Neural progenitor cell (in vitro differentiated cells): ENCODE data around the gene FHDC1. TPM values are rescaled to one million over a fixed set of nuclear protein-coding genes. Genes with fewer than 3 reads are reported as not detected.

Experiments used
- DNase-seq: peaks from one replicate; pipeline ENCODE4 v3.0.0-alpha.2; 2016; ENCODE audit warnings: low spot score
- H2AFZ ChIP-seq: fragments of 200-600 bp; sonication (generic); replicated peaks from 2 replicates; pipeline ENCODE4 v1.6.1; 2016; ENCODE audit warnings: antibody characterized with exemption
- H3F3A ChIP-seq: fragments of 200-600 bp; sonication (generic); 2 replicates; pipeline ENCODE4 v1.6.1; 2016; ENCODE audit warnings: antibody characterized with exemption, low read depth
- H3K27ac ChIP-seq: fragments of 200-600 bp; sonication (generic); 2 replicates; pipeline ENCODE4 v1.5.1; 2016; ENCODE audit warnings: mild to moderate bottlenecking
- H3K27me3 ChIP-seq: fragments of 200-600 bp; sonication (generic); 2 replicates; pipeline ENCODE4 v1.6.1; 2016; ENCODE audit warnings: mild to moderate bottlenecking, moderate library complexity
- H3K36me3 ChIP-seq: fragments of 200-600 bp; sonication (generic); 2 replicates; pipeline ENCODE4 v1.5.1; 2016
- H3K4me1 ChIP-seq: fragments of 200-600 bp; sonication (generic); 2 replicates; pipeline ENCODE4 v1.6.1; 2016; ENCODE audit warnings: mixed run types
- H3K4me2 ChIP-seq: fragments of 200-600 bp; sonication (generic); 2 replicates; pipeline ENCODE4 v1.6.1; 2016
- H3K4me3 ChIP-seq: fragments of 200-600 bp; sonication (generic); 2 replicates; pipeline ENCODE4 v1.5.1; 2016
- H3K79me2 ChIP-seq: fragments of 200-600 bp; sonication (generic); 2 replicates; pipeline ENCODE4 v1.6.1; 2016; ENCODE audit warnings: low read depth
- H3K9ac ChIP-seq: fragments of 200-600 bp; sonication (generic); 2 replicates; pipeline ENCODE4 v1.6.1; 2016
- H3K9me3 ChIP-seq: fragments of 200-600 bp; sonication (generic); 2 replicates; pipeline ENCODE4 v1.5.1; 2016; ENCODE audit warnings: low read depth
- H4K20me1 ChIP-seq: fragments of 200-600 bp; sonication (generic); 2 replicates; pipeline ENCODE4 v1.6.1; 2016; ENCODE audit warnings: low read depth
- H3K27ac Mint-ChIP-seq: 3 replicates; pipeline ENCODE4 v1.8.0; 2021; ENCODE audit warnings: mixed read lengths
- H3K27me3 Mint-ChIP-seq: 2 replicates; pipeline ENCODE4 v1.8.0; 2022; ENCODE audit warnings: low read depth, mild to moderate bottlenecking, inconsistent platforms, moderate library complexity, mixed read lengths; ENCODE audit not compliant: insufficient read depth
- H3K36me3 Mint-ChIP-seq: 3 replicates; pipeline ENCODE4 v1.8.0; 2021; ENCODE audit warnings: mixed read lengths
- H3K4me1 Mint-ChIP-seq: 3 replicates; pipeline ENCODE4 v1.8.0; 2021; ENCODE audit warnings: mixed read lengths
- H3K4me3 Mint-ChIP-seq: 3 replicates; pipeline ENCODE4 v1.8.0; 2021; ENCODE audit warnings: mild to moderate bottlenecking, moderate library complexity, mixed read lengths
- H3K9me3 Mint-ChIP-seq: 3 replicates; pipeline ENCODE4 v1.8.0; 2020; ENCODE audit warnings: mixed read lengths
- CTCF ChIP-seq: fragments of 200-600 bp; sonication (generic); IDR thresholded peaks from 2 replicates; pipeline ENCODE4 v1.5.1; 2017; ENCODE audit warnings: antibody characterized with exemption, mild to moderate bottlenecking
- EZH2 ChIP-seq: fragments of 200-600 bp; sonication (generic); IDR thresholded peaks from 2 replicates; pipeline ENCODE4 v1.6.1; 2017; ENCODE audit warnings: antibody characterized with exemption, mild to moderate bottlenecking, moderate library complexity
- EZH2phosphoT487 ChIP-seq: fragments of 200-600 bp; sonication (generic); IDR thresholded peaks from 2 replicates; pipeline ENCODE4 v1.6.1; 2017; ENCODE audit warnings: antibody characterized with exemption
- total RNA-seq: library from RNA; depleted of rRNA; stranded (reverse); fragments of >200 nt; gene quantifications from 2 replicates; pipeline ENCODE4 v1.2.3, GENCODE V29; 2015; ENCODE audit warnings: low replicate concordance

The FHDC1 gene
- total RNA-seq, 1 donor from 2014 or later = 3.0 TPM

GRCh38 chr4:152961014-152961772 is 25.1 kb downstream of the FHDC1 start:
- H3K9me3 Mint-ChIP-seq = no peaks in the 10 kb centered on the region
- Histone ChIP-seq H4K20me1 (no peaks in the 10 kb centered on the region), H3K9ac (no peak overlapping the region), H3F3A (no peaks in the 10 kb centered on the region), H3K4me2 (no peak overlapping the region), H3K36me3 (no peaks in the 10 kb centered on the region), H3K9me3 (no peaks in the 10 kb centered on the region), H3K27ac (no peak overlapping the region), H3K27me3 (no peaks in the 10 kb centered on the region), H3K4me3 (no peak overlapping the region), H2AFZ (no peak overlapping the region), H3K79me2 (no peaks in the 10 kb centered on the region), H3K4me1 (peaks cover 6% of the 10 kb centered on the region)
- no peaks in the 10 kb centered on the region for H3K36me3 Mint-ChIP-seq
- no peak for DNase-seq
- no peak overlapping the region for H3K4me3 Mint-ChIP-seq
- no peak overlapping the region for H3K27ac Mint-ChIP-seq
- H3K4me1 Mint-ChIP-seq = peaks cover 59% of the 10 kb centered on the region
- TF ChIP-seq CTCF = no peak
- TF ChIP-seq EZH2 = no peak
- no peak for TF ChIP-seq EZH2phosphoT487
- no peaks in the 10 kb centered on the region for H3K27me3 Mint-ChIP-seq

GRCh38 chr4:152961773-152962115 is 25.6 kb downstream of the FHDC1 start:
- no peak overlapping the region for H3K27ac Mint-ChIP-seq
- no peaks in the 10 kb centered on the region for H3K36me3 ChIP-seq
- H3F3A ChIP-seq = no peaks in the 10 kb centered on the region
- no peak for DNase-seq
- no peak overlapping the region for H2AFZ ChIP-seq
- TF ChIP-seq EZH2phosphoT487 (no peak), EZH2 (no peak), CTCF (no peak)
- H3K9me3 ChIP-seq = no peaks in the 10 kb centered on the region
- no peaks in the 10 kb centered on the region for H3K27me3 Mint-ChIP-seq
- H3K36me3 Mint-ChIP-seq = no peaks in the 10 kb centered on the region
- H3K79me2 ChIP-seq = no peaks in the 10 kb centered on the region
- H3K4me2 ChIP-seq = no peak overlapping the region
- no peaks in the 10 kb centered on the region for H3K27me3 ChIP-seq
- peaks cover 53% of the 10 kb centered on the region for H3K4me1 Mint-ChIP-seq
- H4K20me1 ChIP-seq = no peaks in the 10 kb centered on the region
- H3K4me3 ChIP-seq = no peak overlapping the region
- no peaks in the 10 kb centered on the region for H3K9me3 Mint-ChIP-seq
- H3K27ac ChIP-seq = no peak overlapping the region
- H3K4me3 Mint-ChIP-seq = no peak overlapping the region
- peaks cover 6% of the 10 kb centered on the region for H3K4me1 ChIP-seq
- H3K9ac ChIP-seq = no peak overlapping the region

GRCh38 chr4:152962150-152962549 is 26.0 kb downstream of the FHDC1 start:
- TF ChIP-seq CTCF = no peak
- no peak for TF ChIP-seq EZH2phosphoT487
- TF ChIP-seq EZH2 = no peak
- H4K20me1 ChIP-seq = no peaks in the 10 kb centered on the region
- Mint-ChIP-seq H3K27ac (no peak overlapping the region), H3K9me3 (no peaks in the 10 kb centered on the region), H3K36me3 (no peaks in the 10 kb centered on the region), H3K4me3 (no peak overlapping the region), H3K27me3 (no peaks in the 10 kb centered on the region), H3K4me1 (peaks cover 49% of the 10 kb centered on the region)
- H3K36me3 ChIP-seq = no peaks in the 10 kb centered on the region
- no peak overlapping the region for H3K4me3 ChIP-seq
- DNase-seq = no peak
- H3K4me1 ChIP-seq = peaks cover 6% of the 10 kb centered on the region
- no peak overlapping the region for H3K9ac ChIP-seq
- no peaks in the 10 kb centered on the region for H3F3A ChIP-seq
- no peak overlapping the region for H3K27ac ChIP-seq
- H2AFZ ChIP-seq = no peak overlapping the region
- no peaks in the 10 kb centered on the region for H3K27me3 ChIP-seq
- no peaks in the 10 kb centered on the region for H3K9me3 ChIP-seq
- H3K79me2 ChIP-seq = no peaks in the 10 kb centered on the region
- no peak overlapping the region for H3K4me2 ChIP-seq
